Measurements from ENCODE around the gene DOCK2. TPM values are rescaled to one million over a fixed set of nuclear protein-coding genes. Genes with fewer than 3 reads are reported as not detected.

Gene DOCK2
- total RNA-seq, 1 donor from 2014 or later, result 3.9 TPM

GRCh38 chr5:169956126-169956525, 319.1 kb downstream of the DOCK2 start:
- Histone ChIP-seq H3K4me3 (ENCODE audit: low read depth, low read length) (no peak overlapping the region), H3K27me3 (ENCODE audit: control insufficient read depth, insufficient read depth, low read length) (no peaks in the 10 kb centered on the region), H3K36me3 (ENCODE audit: control insufficient read depth, insufficient read depth, low read length) (no peaks in the 10 kb centered on the region)
- TF ChIP-seq, protein P1, sequence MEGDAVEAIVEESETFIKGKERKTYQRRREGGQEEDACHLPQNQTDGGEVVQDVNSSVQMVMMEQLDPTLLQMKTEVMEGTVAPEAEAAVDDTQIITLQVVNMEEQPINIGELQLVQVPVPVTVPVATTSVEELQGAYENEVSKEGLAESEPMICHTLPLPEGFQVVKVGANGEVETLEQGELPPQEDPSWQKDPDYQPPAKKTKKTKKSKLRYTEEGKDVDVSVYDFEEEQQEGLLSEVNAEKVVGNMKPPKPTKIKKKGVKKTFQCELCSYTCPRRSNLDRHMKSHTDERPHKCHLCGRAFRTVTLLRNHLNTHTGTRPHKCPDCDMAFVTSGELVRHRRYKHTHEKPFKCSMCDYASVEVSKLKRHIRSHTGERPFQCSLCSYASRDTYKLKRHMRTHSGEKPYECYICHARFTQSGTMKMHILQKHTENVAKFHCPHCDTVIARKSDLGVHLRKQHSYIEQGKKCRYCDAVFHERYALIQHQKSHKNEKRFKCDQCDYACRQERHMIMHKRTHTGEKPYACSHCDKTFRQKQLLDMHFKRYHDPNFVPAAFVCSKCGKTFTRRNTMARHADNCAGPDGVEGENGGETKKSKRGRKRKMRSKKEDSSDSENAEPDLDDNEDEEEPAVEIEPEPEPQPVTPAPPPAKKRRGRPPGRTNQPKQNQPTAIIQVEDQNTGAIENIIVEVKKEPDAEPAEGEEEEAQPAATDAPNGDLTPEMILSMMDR (IDR thresholded peaks at IDR 0.05; ENCODE audit: insufficient read depth, low read length, poor library complexity, severe bottlenecking), result no peak
- no peak for DNase-seq (ENCODE audit: low read depth)

DNA sequence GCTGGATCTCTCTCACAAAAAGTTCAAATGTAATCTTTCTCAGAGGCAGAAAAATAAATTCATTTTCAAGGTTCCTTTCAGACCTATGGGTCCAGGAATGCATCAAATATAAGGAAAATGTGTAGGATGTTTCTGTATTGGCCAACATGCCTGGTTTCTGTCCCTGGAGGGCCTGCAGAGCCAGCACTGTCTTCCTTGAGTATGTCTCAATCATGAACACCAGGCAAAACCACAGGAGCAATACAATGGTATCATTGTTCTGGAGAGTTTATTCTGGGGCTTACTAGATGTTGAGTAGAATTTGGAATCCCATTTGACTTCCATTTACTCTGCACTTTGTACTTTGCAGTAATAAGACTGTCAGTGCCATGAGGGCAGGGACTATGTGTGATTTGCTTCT, 319.7 kb downstream of the DOCK2 start:
- Histone ChIP-seq H3K36me3 (ENCODE audit: control insufficient read depth, insufficient read depth, low read length) (no peaks in the 10 kb centered on the region), H3K27me3 (ENCODE audit: control insufficient read depth, insufficient read depth, low read length) (no peaks in the 10 kb centered on the region), H3K4me3 (ENCODE audit: low read depth, low read length) (no peak overlapping the region)
- DNase-seq (ENCODE audit: low read depth), result no peak
- TF ChIP-seq, protein P1 (IDR thresholded peaks at IDR 0.05; ENCODE audit: insufficient read depth, low read length, poor library complexity, severe bottlenecking), result no peak

- H3K4me3 ChIP-seq (ENCODE audit: low read depth, low read length), result no peak overlapping the region
- no peaks in the 10 kb centered on the region for H3K27me3 ChIP-seq (ENCODE audit: control insufficient read depth, insufficient read depth, low read length)
- no peaks in the 10 kb centered on the region for H3K36me3 ChIP-seq (ENCODE audit: control insufficient read depth, insufficient read depth, low read length)
- TF ChIP-seq, protein P1 (IDR thresholded peaks at IDR 0.05; ENCODE audit: insufficient read depth, low read length, poor library complexity, severe bottlenecking), result no peak
- DNase-seq (ENCODE audit: low read depth), result no peak
These were observed 321.2 kb downstream of the DOCK2 start for GRCh38 chr5:169958278-169958677.

GRCh38 chr5:169960659-169961058, 323.6 kb downstream of the DOCK2 start:
- Histone ChIP-seq H3K27me3 (ENCODE audit: control insufficient read depth, insufficient read depth, low read length) (no peaks in the 10 kb centered on the region), H3K36me3 (ENCODE audit: control insufficient read depth, insufficient read depth, low read length) (no peaks in the 10 kb centered on the region), H3K4me3 (ENCODE audit: low read depth, low read length) (no peak overlapping the region)
- TF ChIP-seq, protein P1 (IDR thresholded peaks at IDR 0.05; ENCODE audit: insufficient read depth, low read length, poor library complexity, severe bottlenecking), result no peak
- no peak for DNase-seq (ENCODE audit: low read depth)

DNA sequence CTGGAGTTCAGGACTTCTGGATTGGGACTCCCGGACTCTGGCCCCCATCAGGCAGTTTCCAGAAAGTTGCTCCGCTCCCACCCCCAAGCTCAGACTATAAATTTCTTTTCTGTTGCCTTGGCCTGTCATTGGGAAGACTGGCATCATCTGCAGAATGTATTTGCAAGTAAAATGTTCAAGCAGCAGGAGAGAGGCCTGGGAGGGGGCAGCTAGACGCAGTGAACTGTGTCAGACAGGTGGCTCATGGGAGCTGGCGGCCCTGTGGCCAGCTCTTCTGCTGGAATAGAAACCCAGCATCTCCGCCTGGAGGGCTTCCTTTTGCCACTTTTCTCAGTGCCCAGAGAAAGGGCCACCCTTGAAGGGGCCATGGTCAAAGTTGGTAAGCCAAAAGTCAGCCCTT, 327.2 kb downstream of the DOCK2 start:
- no peak for DNase-seq (ENCODE audit: low read depth)
- TF ChIP-seq, protein P1 (IDR thresholded peaks at IDR 0.05; ENCODE audit: insufficient read depth, low read length, poor library complexity, severe bottlenecking), result no peak

GRCh38 chr5:169970339-169970738, 333.3 kb downstream of the DOCK2 start:
- no peak for DNase-seq (ENCODE audit: low read depth)

More for the DNA sequence above, 327.2 kb downstream of the DOCK2 start:
- H3K36me3 ChIP-seq (ENCODE audit: control insufficient read depth, insufficient read depth, low read length), result no peaks in the 10 kb centered on the region
- no peak overlapping the region for H3K4me3 ChIP-seq (ENCODE audit: low read depth, low read length)
- H3K27me3 ChIP-seq (ENCODE audit: control insufficient read depth, insufficient read depth, low read length), result no peaks in the 10 kb centered on the region

More at GRCh38 chr5:169970339-169970738, 333.3 kb downstream of the DOCK2 start:
- TF ChIP-seq, protein P1 (IDR thresholded peaks at IDR 0.05; ENCODE audit: insufficient read depth, low read length, poor library complexity, severe bottlenecking), result no peak
- Histone ChIP-seq H3K27me3 (ENCODE audit: control insufficient read depth, insufficient read depth, low read length) (no peaks in the 10 kb centered on the region), H3K36me3 (ENCODE audit: control insufficient read depth, insufficient read depth, low read length) (no peaks in the 10 kb centered on the region), H3K4me3 (ENCODE audit: low read depth, low read length) (no peak overlapping the region)
